Coronary artery (tissue), 2 donors: ENCODE data around the gene ANKAR.

Experiments
- DNase-seq: peaks from one replicate; pipeline ENCODE4 v3.0.0-alpha.2; 2017; ENCODE audit warnings: low spot score
- H3K27ac ChIP-seq, 2 donors: fragments of 200-600 bp; sonication (generic); one replicate each; pipeline ENCODE4 v1.5.1; 2016 to 2019
- H3K4me3 ChIP-seq: fragments of 200-600 bp; sonication (generic); 2 replicates; pipeline ENCODE4 v1.5.1; 2016; ENCODE audit warnings: mild to moderate bottlenecking, moderate library complexity
- TF ChIP-seq, protein P1 (sequence below): fragments of 200-600 bp; sonication (generic); IDR thresholded peaks from one replicate; pipeline ENCODE4 v1.5.1; 2019; ENCODE audit warnings: antibody characterized with exemption

The ANKAR gene

DNA sequence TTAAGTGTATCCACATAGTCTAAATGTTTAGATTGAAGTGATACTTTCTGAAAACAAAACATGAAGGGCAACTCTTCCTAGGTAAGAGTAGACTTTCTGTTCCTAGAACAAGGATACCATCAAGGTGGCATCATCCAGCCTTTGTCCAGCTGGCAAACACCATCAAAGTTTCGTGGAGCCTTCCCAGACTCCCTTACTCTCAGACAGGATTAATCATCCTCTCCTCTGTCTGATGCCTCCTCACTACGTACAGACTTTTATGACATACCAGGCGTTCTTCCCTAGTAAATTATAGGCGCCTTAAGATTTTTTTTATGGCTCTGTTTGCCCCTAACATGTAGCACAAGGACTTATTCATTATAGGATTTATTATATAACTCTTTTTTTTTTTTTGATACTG, 42.6 kb upstream of the ANKAR start:
- no peak for DNase-seq
- H3K4me3 ChIP-seq = no peak overlapping the region
- TF ChIP-seq, protein P1, sequence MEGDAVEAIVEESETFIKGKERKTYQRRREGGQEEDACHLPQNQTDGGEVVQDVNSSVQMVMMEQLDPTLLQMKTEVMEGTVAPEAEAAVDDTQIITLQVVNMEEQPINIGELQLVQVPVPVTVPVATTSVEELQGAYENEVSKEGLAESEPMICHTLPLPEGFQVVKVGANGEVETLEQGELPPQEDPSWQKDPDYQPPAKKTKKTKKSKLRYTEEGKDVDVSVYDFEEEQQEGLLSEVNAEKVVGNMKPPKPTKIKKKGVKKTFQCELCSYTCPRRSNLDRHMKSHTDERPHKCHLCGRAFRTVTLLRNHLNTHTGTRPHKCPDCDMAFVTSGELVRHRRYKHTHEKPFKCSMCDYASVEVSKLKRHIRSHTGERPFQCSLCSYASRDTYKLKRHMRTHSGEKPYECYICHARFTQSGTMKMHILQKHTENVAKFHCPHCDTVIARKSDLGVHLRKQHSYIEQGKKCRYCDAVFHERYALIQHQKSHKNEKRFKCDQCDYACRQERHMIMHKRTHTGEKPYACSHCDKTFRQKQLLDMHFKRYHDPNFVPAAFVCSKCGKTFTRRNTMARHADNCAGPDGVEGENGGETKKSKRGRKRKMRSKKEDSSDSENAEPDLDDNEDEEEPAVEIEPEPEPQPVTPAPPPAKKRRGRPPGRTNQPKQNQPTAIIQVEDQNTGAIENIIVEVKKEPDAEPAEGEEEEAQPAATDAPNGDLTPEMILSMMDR = no peak
- H3K27ac ChIP-seq = no peak overlapping the region

DNA sequence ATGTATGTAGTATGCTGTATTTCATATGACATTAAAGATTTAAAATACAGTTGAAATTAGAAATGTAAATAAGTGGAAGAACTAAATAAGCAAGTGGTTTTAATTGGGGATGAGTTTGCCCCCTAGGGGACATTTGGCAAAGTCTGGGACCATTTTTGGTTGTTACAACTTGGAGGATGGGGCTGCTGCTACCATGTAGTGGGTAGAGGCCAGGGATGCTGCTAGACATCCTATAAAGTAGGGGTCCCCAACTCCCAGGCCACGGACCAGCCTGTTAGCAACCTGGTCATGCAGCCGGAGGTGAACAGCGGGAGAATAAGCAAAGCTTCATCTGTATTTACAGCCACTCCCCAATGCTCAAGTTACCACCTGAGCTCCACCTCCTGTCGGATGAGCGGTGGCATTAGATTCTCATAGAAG, 41.1 kb upstream of the ANKAR start:
- DNase-seq = no peak
- no peak overlapping the region for H3K27ac ChIP-seq
- H3K4me3 ChIP-seq = no peak overlapping the region
- TF ChIP-seq, protein P1 = no peak

DNA sequence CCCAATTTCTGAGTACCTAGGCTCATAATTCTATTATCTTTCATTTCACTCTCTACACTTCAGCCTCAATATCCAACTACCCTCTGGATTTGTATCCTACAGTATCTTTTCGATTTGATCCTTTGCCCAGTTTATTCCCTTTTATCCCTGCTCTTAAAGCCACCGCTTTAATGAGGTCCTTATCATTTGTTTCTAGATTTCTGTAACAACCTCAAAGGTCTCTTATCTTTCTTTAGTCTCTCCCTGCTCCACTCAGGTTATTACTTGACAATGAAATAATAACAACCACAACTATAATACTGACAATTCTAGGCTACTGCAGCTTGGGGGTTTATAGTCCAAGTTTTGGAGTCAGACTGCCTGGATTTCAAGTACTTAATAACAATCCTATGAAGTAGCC, 39.1 kb upstream of the ANKAR start:
- no peak overlapping the region for H3K4me3 ChIP-seq
- TF ChIP-seq, protein P1 = no peak
- H3K27ac ChIP-seq = no peak overlapping the region
- no peak for DNase-seq

DNA sequence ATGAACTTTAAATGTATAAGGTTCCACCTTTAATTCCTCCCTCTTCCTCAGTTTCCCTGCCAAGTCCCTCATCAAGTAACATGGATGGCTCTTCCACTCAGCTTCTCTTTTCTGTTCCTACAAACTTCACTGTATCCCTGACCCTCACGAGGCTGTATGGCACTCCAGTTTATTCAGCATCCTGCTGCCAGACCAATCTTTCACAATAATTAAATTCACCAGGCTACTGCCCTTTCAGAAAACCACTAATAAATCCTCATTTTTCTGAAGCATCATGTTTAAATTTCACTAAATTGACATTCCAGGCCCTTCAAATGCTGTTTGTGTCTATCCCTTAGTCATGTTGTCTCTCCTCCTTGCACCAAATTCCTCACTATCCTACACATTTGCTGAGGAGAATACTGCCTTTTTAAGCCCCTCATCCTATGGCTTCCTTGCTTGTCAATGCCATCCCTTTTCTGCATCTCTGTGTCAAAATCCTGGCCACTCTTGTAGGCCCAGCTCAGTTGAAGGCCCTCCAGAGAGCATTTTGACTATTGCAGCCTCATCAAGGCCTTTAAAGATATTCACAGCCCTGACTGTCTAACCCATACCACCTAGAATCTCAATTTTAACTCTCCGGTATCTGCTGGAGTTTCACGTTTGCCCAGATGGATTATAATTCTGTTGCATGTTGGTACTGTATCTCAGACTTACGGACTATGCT, 36.0 kb upstream of the ANKAR start:
- TF ChIP-seq, protein P1 = no peak
- H3K27ac ChIP-seq = no peak overlapping the region
- H3K4me3 ChIP-seq = no peak overlapping the region
- DNase-seq = no peak

DNA sequence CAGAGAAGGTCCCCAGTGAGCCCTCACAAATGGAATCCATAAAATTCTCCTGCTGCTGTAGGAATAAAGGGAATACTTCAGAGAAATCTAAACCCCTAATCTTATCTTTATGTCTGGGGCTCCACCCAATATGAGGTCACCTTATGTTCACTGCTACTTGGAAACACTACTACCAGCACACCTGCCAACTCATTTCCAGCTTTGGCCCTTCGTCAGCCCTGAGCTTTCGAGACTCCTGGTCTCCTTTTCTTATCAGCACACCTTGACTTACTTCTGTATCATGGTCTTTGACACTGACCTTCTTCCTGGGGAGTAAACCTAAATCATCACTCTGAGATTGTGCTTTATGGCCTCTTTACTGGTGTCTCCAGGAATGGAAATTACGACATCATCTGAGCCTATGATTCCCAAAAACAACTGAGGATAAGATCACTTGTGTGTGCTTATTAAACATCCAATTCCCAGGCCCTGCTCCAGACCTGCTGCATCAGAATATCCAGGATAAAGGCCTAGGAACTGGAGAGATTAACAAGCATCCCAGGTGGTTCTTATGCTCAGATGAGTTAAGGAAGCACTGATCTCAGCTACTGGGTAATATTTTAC, 35.4 kb upstream of the ANKAR start:
- no peak overlapping the region for H3K27ac ChIP-seq
- no peak overlapping the region for H3K4me3 ChIP-seq

DNA sequence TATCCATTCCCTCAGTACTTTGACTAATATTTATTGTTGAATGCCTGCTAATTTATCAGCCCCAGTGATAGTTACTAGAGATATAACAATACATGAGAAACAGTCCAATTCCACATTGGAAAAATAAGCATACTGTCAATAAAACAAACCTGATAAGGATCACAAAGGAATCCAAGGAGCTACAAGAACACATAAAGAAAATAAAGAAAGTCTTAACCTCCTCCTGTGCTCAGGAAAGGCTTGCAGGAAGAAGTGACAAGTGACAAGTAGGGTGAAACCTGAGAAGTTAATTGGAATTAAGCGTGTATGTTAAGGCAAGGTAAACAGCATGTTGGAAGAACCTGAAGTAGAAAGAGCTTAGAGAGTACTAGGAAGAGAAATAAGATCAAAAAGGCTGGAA, 33.5 kb upstream of the ANKAR start:
- TF ChIP-seq, protein P1 = no peak
- H3K27ac ChIP-seq = no peak overlapping the region

More for the DNA sequence above, 35.4 kb upstream of the ANKAR start:
- DNase-seq = no peak
- TF ChIP-seq, protein P1 = no peak

DNA sequence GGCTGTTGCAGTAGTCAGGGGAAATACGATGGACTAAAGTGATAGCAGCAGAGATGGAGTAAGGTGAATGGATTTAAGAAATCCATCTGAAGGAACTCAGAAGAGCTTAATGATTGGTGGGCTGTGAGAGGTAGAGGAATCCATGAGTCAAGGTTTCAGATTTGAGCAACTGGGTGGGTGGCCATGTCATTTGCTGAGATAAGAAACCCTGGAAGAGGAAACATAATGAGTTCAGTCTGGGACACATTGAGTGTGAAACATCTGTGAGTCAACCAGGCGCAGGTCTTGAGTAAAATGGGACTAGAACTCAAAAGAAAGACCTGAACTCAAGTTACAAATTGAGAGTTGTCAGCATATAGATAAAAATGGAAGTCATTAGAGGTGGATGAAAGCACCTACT, 32.9 kb upstream of the ANKAR start:
- DNase-seq = no peak
- no peak overlapping the region for H3K4me3 ChIP-seq
- TF ChIP-seq, protein P1 = no peak
- H3K27ac ChIP-seq = no peak overlapping the region

More for the DNA sequence above, 33.5 kb upstream of the ANKAR start:
- no peak for DNase-seq
- no peak overlapping the region for H3K4me3 ChIP-seq
